Right lung (tissue), 5 donors: ENCODE data around the gene PM20D1. TPM values are rescaled to one million over a fixed set of nuclear protein-coding genes. Genes with fewer than 3 reads are reported as not detected.

Experiments
- DNase-seq, 2 donors: peaks; one replicate each; pipeline ENCODE4 v3.0.0-alpha.2; 2013
- polyA plus RNA-seq, 5 donors: library from polyadenylated mRNA; unstranded; fragments of 120-200 nt; gene quantifications; one replicate each; pipeline versions ENCODE4 v1.2.1 to v1.2.3, GENCODE V29; 2013; ENCODE audit warnings: inconsistent platforms in 1 of 5, low replicate concordance in 1 of 5; ENCODE audit not compliant: insufficient read length in 5 of 5, insufficient read depth in 1 of 5

The PM20D1 gene
- polyA plus RNA-seq, 5 donors: 0.20 to 0.51 (median 0.33) TPM

- DNase-seq: no peak
Observed at GRCh38 chr1:205809469-205809868, 40.5 kb downstream of the PM20D1 start.

GRCh38 chr1:205805082-205805711 is 44.7 kb downstream of the PM20D1 start:
- DNase-seq: no peak

- no peak for DNase-seq
Observed at GRCh38 chr1:205804605-205805004, 45.3 kb downstream of the PM20D1 start.

GRCh38 chr1:205803986-205804385 is 45.9 kb downstream of the PM20D1 start:
- DNase-seq: no peak

GRCh38 chr1:205802060-205802459 is 47.9 kb downstream of the PM20D1 start:
- no peak for DNase-seq

GRCh38 chr1:205800981-205801703 is 48.8 kb downstream of the PM20D1 start:
- DNase-seq: peak; percentile 41 to 51

GRCh38 chr1:205800427-205800826 is 49.5 kb downstream of the PM20D1 start:
- DNase-seq: no peak

- no peak for DNase-seq
Observed at GRCh38 chr1:205798577-205798976, 51.4 kb downstream of the PM20D1 start.

GRCh38 chr1:205797168-205797567 is 52.8 kb downstream of the PM20D1 start:
- no peak for DNase-seq

- DNase-seq: no peak
Observed at GRCh38 chr1:205794011-205794730, 55.8 kb downstream of the PM20D1 start.

- DNase-seq: no peak
Observed at GRCh38 chr1:205792961-205793673, 56.8 kb downstream of the PM20D1 start.

- DNase-seq: no peak
Observed at GRCh38 chr1:205792481-205792881, 57.5 kb downstream of the PM20D1 start.

- DNase-seq: peak in 1 of 2 donors; percentile 39
Observed at GRCh38 chr1:205791568-205792180, 58.3 kb downstream of the PM20D1 start.

GRCh38 chr1:205787287-205787916 is 62.5 kb downstream of the PM20D1 start:
- no peak for DNase-seq

- DNase-seq: no peak
Observed at GRCh38 chr1:205786601-205787000, 63.3 kb downstream of the PM20D1 start.

- no peak for DNase-seq
Observed at GRCh38 chr1:205785446-205785845, 64.5 kb downstream of the PM20D1 start.

- DNase-seq: no peak
Observed at GRCh38 chr1:205783904-205784303, 66.0 kb downstream of the PM20D1 start.

GRCh38 chr1:205783433-205783795 is 66.5 kb downstream of the PM20D1 start:
- DNase-seq: no peak

- DNase-seq: no peak
Observed at GRCh38 chr1:205782627-205783432, 67.1 kb downstream of the PM20D1 start.

GRCh38 chr1:205780335-205780734 is 69.6 kb downstream of the PM20D1 start:
- DNase-seq: no peak
